ENCODE measurements around the gene SAT1.

Gene SAT1

GRCh38 chrX:23776363-23776762 lies 6.6 kb upstream of the SAT1 start:
- DNase-seq (ENCODE audit: low read depth) = no peak

DNA sequence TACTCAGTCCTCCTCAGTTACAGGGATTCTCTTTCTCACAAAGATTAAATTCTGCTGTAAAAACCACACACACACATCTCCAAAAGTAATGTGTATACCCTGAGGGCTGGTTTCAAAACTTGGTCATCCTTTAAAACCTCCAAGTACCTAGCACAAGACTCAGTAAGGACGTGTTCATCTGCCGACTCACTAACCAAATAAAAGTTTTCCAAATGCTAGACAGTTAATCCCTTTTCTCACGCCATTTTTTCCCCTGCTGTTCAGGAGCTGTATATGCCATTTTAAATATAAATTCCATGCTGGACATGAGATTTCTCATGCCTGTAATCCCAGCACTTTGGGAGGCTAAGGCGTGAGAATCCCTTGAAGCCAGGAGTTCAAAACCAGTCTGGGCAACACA lies 3.9 kb upstream of the SAT1 start:
- DNase-seq (ENCODE audit: low read depth) = no peak

GRCh38 chrX:23782455-23782854 lies 518 bp upstream of the SAT1 start:
- no peak for DNase-seq (ENCODE audit: low read depth)

GRCh38 chrX:23783589-23784469 lies 856 bp downstream of the SAT1 start:
- DNase-seq (ENCODE audit: low read depth) = no peak

DNA sequence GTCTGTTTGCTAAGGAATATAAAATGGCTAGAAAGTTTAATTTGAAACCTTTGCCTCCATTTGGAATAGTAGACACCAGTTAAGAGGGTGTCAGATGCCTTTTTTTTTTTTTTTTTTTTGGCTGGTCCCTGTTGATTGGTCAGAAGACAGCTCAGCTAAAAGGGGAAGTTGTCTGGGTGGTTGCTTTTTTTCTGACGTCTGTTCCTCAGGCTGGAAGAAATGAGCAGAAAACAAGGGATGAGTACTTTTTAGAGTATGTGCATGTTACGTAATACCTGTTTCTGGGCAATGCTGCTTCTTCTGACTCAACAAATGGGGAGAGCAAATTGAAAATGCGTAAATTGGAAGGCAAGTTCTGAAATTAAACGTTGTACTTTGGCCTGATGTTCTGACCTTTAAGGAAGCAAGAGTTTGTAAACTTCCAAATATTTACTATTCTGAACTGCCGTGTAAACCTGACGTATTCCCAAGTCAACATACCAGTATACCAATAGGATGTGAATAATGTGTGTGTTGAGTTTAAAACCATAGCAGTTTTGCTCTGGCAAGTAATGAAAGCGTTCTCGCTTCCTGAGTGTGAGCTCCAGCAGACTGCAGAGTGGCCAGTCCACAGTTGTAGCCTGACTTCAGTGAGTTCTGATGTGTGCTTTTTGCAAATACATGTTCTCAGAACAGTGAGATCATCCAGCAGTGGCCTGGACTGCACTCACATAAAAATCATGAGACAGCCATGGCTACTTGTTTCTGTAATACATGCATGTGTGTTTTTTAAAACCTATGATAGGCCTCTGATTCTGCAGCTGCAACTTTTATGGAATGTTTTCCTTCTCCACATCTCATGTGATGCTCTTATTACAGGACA lies 1.7 kb downstream of the SAT1 start:
- no peak for DNase-seq (ENCODE audit: low read depth)

DNA sequence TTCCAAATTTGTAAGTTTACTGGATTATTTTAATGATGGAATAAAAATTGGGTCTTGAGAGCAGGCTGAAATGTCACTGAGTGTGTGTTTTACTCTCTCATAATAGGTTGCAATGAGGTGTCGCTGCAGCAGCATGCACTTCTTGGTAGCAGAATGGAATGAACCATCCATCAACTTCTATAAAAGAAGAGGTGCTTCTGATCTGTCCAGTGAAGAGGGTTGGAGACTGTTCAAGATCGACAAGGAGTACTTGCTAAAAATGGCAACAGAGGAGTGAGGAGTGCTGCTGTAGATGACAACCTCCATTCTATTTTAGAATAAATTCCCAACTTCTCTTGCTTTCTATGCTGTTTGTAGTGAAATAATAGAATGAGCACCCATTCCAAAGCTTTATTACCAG lies 2.6 kb downstream of the SAT1 start:
- no peak for DNase-seq (ENCODE audit: low read depth)

DNA sequence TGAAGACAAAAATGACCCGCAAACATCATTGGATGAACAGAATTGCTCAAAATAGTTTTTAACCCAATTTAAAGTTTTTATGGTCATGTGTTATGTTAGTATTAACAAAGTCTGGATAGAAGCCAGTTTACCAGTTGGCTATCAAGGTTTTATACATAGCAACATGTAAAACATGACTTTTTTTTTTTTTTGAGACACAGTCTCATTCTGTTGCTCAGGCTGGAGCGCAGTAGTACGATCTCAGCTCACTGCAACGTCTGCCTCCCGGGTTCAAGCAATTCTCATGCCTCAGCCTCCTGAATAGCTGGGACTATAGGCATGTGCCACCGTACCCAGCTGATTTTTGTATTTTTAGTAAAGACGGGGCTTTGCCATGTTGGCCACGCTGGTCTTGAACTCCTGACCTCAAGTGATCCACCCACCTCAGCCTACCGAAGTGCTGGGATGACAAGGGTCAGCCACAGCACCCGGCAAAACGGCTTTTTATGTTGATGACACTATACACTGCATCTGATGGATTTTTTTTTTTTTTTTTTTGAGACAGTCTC lies 3.4 kb downstream of the SAT1 start:
- no peak for DNase-seq (ENCODE audit: low read depth)

- no peak for DNase-seq (ENCODE audit: low read depth)
These were observed 4.8 kb downstream of the SAT1 start for GRCh38 chrX:23787745-23788118.

DNA sequence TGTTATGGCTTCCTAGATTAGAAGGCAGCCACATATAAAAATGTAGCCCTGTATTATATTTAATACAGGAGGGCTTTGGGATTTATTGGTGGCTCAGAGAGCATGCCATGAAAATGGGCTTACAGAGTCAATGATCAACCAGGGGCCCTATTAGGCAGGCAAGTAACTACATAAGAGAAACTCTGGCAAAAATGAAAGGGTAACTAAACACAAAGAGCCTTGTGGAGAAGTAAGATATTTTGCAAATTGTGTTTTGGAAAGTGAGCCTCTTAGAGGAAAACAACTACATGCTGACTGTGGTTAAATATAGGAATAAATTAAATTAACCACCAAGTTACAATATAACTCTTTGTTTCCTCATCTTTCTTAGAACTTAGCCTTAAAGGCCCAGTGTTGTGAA lies 5.5 kb downstream of the SAT1 start:
- no peak for DNase-seq (ENCODE audit: low read depth)

DNA sequence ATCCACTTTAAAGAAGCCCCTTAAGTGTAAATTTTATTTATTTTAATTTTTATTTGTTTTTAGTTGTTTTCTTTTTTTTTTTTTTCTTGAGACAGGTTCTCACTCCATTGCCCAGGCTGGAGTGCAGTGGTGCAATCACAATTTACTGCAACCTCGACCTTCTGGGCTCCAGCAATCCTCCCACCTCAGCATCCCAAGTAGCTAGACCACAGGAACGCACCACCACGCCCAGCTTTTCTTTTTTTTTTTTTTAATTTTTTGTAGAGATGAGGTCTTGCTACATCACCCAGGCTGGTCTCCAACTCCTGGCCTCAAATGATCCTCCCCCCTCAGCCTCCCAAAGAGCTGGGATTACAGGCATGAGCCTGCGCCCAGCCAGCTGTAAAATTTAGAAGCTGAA lies 6.0 kb downstream of the SAT1 start:
- DNase-seq (ENCODE audit: low read depth) = no peak

GRCh38 chrX:23789386-23790154 lies 6.6 kb downstream of the SAT1 start:
- no peak for DNase-seq (ENCODE audit: low read depth)

- no peak for DNase-seq (ENCODE audit: low read depth)
These were observed 7.2 kb downstream of the SAT1 start for GRCh38 chrX:23790155-23790497.

- DNase-seq (ENCODE audit: low read depth) = no peak
These were observed 10.0 kb downstream of the SAT1 start for GRCh38 chrX:23792861-23793553.

- DNase-seq (ENCODE audit: low read depth) = no peak
These were observed 12.2 kb downstream of the SAT1 start for GRCh38 chrX:23795221-23795620.

GRCh38 chrX:23797371-23798128 lies 14.6 kb downstream of the SAT1 start:
- no peak for DNase-seq (ENCODE audit: low read depth)

- DNase-seq (ENCODE audit: low read depth) = no peak
These were observed 16.6 kb downstream of the SAT1 start for GRCh38 chrX:23799469-23800065.

DNA sequence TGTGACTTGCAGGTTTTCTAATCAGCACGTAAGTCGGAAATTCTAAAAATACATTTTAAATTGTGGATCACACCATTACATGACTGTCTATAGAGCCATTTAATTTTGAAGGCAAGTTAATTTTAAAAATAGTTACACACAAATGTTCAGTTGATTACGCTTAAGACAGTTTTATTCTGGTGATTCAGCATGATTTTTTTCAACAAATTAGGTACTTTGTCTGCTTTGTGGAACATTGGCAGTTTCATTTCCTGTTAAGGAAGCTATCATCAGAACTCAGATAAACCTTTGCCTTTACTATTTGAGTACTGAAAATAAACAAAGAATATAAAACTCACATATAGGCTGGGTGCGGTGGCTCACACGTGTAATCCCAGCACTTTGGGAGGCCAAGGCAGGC lies 19.5 kb downstream of the SAT1 start:
- no peak for DNase-seq (ENCODE audit: low read depth)

GRCh38 chrX:23803931-23804381 lies 21.0 kb downstream of the SAT1 start:
- no peak for DNase-seq (ENCODE audit: low read depth)

GRCh38 chrX:23804578-23804977 lies 21.6 kb downstream of the SAT1 start:
- no peak for DNase-seq (ENCODE audit: low read depth)

DNA sequence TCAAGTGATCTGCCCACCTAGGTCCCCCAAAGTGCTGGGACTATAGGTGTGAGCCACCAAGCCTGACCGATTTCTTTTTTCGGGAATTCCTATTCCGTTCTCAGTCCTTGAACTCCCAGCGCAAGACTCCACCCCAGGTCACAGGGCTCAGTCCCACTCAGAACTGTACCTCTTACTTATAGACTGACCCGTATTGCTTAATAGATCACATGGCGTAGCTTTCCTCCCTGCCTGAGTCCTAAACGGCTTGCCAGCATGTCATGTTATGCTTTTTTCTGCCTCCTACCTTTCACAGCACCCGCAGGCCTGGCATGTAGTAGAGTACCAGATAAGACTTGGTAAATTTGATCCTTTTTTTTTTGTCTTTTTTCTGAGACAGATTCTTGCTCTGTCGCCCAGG lies 22.4 kb downstream of the SAT1 start:
- no peak for DNase-seq (ENCODE audit: low read depth)

Data from stimulated activated CD8-positive, alpha-beta memory T cell treated with anti-CD3 and anti-CD28 coated beads, Interleukin-7, amount 100 ng/mL, for 24 hours (primary cell).